LNCaP clone FGC (cell line): ENCODE data around the gene PSMD9.

ENCODE experiments used
- DNase-seq: peaks from one replicate; pipeline ENCODE4 v3.0.0-alpha.2; 2011; ENCODE audit warnings: low read depth
- H3K4me3 ChIP-seq: 2 replicates; pipeline ENCODE4 v1.5.1; 2011; ENCODE audit warnings: mild to moderate bottlenecking, low read depth, low read length, control low read depth
- TF ChIP-seq, protein P1 (sequence below): IDR thresholded peaks from 2 replicates; pipeline ENCODE4 v1.5.1; 2012; ENCODE audit warnings: mild to moderate bottlenecking; ENCODE audit not compliant: control insufficient read depth, insufficient read depth; ENCODE audit errors: extremely low read depth

Gene PSMD9

DNA sequence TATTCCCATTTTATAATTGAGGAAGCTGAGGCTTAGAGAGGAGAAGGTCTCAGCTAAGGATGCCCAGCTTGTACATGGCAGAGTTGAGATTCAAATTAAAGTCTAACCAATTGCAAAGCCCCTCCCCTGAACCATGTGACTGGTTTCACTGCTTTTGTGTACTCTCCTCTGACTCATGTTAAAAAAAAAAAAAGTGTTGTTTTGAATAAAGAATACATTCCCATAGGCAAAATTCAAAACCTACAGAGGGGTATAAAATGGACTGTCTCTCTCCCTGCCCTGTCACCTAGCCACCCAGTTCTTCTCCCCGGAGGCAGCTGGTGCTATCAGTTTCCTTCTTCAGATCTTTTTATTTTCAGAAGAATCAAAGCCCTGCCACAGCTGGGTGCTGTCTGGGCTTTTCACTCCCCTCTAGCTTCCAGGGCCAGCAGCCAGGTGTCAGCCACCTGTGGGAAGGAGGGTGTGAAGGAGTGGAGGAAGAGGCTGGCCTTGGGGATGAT, 5.4 kb downstream of the PSMD9 start:
- no peak overlapping the region for H3K4me3 ChIP-seq
- TF ChIP-seq, protein P1, sequence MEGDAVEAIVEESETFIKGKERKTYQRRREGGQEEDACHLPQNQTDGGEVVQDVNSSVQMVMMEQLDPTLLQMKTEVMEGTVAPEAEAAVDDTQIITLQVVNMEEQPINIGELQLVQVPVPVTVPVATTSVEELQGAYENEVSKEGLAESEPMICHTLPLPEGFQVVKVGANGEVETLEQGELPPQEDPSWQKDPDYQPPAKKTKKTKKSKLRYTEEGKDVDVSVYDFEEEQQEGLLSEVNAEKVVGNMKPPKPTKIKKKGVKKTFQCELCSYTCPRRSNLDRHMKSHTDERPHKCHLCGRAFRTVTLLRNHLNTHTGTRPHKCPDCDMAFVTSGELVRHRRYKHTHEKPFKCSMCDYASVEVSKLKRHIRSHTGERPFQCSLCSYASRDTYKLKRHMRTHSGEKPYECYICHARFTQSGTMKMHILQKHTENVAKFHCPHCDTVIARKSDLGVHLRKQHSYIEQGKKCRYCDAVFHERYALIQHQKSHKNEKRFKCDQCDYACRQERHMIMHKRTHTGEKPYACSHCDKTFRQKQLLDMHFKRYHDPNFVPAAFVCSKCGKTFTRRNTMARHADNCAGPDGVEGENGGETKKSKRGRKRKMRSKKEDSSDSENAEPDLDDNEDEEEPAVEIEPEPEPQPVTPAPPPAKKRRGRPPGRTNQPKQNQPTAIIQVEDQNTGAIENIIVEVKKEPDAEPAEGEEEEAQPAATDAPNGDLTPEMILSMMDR: no peak
- peak; percentile 65 for DNase-seq

DNA sequence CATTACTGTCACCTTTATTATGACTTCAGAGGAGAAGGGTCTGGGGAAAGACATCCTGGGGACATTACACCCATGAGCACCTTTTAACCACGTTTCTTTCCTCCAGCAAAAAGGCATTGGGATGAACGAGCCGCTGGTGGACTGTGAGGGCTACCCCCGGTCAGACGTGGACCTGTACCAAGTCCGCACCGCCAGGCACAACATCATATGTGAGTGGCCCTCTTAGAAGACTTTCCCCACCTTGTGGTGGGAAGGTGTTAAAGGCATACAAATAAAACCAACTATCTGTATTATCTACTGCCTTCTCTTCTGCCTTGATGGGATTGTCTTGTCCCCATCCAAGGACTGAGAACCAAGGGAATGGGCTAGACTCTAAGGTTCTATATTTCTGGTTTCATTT, 6.0 kb downstream of the PSMD9 start:
- DNase-seq: no peak
- H3K4me3 ChIP-seq: no peak overlapping the region
- TF ChIP-seq, protein P1: peak; percentile 29; the same call in 1 of the 2 replicates

DNA sequence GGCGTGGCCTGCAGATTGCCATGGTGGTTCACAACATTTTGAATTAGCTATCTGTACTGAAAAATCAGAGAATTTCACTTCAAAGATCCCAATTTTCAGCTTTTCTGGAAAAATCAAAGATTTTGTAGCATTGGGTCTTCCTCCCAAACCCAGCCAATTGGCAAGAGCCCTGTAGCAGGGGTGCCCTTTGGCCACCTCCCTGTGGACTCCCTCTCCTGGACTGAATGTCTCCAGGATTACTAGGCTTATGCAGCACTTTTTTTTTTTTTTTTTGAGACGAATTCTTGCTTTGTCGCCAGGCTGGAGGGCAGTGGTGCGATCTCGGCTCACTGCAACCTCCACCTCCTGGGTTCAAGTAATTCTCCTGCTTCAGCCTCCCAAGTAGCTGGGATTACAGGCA, 9.7 kb downstream of the PSMD9 start:
- TF ChIP-seq, protein P1: no peak
- no peak for DNase-seq
- H3K4me3 ChIP-seq: no peak overlapping the region

DNA sequence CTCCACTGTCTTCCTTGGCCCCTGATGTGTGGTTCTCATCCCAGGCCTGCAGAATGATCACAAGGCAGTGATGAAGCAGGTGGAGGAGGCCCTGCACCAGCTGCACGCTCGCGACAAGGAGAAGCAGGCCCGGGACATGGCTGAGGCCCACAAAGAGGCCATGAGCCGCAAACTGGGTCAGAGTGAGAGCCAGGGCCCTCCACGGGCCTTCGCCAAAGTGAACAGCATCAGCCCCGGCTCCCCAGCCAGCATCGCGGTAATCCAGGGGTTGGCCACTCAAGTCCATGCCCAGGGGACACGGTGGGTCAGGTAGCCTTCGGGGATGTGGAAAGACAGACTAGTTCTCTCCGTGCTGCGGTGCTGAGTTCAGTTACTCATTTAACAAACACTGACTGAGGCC, 11.0 kb downstream of the PSMD9 start:
- no peak for DNase-seq
- no peak overlapping the region for H3K4me3 ChIP-seq
- TF ChIP-seq, protein P1: no peak

DNA sequence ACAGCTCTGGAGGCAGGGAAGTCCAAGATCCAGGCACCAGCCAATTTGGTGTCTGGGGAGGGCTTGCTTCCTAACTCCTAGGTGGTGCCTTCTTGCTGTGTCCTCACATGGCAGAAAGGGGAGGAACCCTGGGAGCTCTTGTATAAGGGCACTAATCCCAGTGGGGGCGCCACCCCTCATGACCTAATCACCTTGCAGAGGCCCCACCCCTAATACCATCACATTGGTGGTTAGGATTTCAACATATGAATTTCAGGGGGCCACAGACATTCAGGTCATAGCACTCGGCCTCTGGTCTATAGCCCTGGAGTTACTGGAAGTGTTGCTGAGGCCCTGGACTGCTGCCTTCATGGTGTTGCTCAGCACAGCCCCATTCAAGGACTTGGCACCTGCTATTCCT, 14.6 kb downstream of the PSMD9 start:
- DNase-seq: no peak
- TF ChIP-seq, protein P1: no peak
- no peak overlapping the region for H3K4me3 ChIP-seq

DNA sequence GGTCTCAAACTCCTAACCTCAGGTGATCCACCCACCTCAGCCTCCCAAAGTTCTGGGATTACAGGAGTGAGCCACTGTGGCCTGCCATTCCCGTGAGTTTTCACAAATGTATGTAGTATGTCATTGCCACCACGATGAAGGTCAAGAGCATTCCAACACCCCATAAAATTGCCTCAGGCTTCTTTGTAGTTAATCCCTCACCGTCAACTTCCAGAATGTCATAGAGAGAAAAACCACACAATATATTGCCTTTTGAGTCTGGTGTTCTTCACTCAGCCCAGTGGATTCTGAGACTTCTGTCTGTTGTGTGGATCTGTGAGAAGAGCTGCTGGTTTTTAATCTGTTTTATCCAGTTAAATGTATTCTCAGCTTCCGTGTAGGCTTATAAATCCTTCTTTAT, 17.2 kb downstream of the PSMD9 start:
- TF ChIP-seq, protein P1: no peak
- no peak for DNase-seq
- H3K4me3 ChIP-seq: no peak overlapping the region

DNA sequence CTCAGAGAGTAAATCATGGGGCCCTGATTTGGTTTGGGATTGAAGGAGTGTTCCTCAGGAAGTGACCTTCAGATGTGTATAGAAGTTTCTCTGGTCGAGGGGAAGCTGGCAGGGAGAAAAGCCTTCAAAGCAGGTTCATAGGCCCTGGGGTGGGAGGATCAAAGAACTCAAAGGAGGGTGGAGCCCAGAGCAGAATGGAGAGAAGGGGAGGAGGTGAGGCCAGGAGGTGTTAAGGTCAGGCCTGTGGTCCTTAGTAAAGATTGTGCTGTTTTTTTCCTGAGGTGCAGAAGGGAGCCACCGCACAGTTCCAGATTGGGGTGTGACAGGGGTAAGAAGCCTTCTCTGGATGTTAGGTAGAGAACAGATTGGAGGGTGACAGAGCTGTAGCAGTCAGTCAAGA, 20.1 kb downstream of the PSMD9 start:
- no peak overlapping the region for H3K4me3 ChIP-seq
- TF ChIP-seq, protein P1: no peak
- DNase-seq: no peak
